Skeletal muscle tissue (tissue), 4 donors: ENCODE measurements around the gene PPP2R2D. TPM values are rescaled to one million over a fixed set of nuclear protein-coding genes. Genes with fewer than 3 reads are reported as not detected.

Source experiments
- H3K27ac ChIP-seq: one replicate; pipeline ENCODE4 v1.7.0; 2013; ENCODE audit warnings: mild to moderate bottlenecking, low read depth, low read length, inconsistent platforms
- H3K27me3 ChIP-seq, 3 donors: one replicate each; pipeline ENCODE4 v1.7.0; 2013; ENCODE audit warnings: low read length in 3 of 3; ENCODE audit not compliant: control insufficient read depth in 3 of 3, insufficient read depth in 3 of 3
- H3K36me3 ChIP-seq, 3 donors: one replicate each; pipeline ENCODE4 v1.7.0; 2013; ENCODE audit warnings: low read length in 3 of 3; ENCODE audit not compliant: control insufficient read depth in 3 of 3, insufficient read depth in 3 of 3
- H3K4me1 ChIP-seq, 3 donors: one replicate each; pipeline ENCODE4 v1.7.0; 2013; ENCODE audit warnings: low read length in 3 of 3, mild to moderate bottlenecking in 3 of 3; ENCODE audit not compliant: control insufficient read depth in 3 of 3, insufficient read depth in 3 of 3
- H3K4me3 ChIP-seq, 3 donors: one replicate each; pipeline ENCODE4 v1.7.0; 2013; ENCODE audit warnings: low read length in 3 of 3
- H3K9ac ChIP-seq, 3 donors: one replicate each; pipeline ENCODE4 v1.7.0; 2013; ENCODE audit warnings: low read length in 3 of 3, mild to moderate bottlenecking in 3 of 3, moderate library complexity in 2 of 3, low read depth in 1 of 3
- H3K9me3 ChIP-seq, 3 donors: one replicate each; pipeline ENCODE4 v1.7.0; 2013; ENCODE audit warnings: low read length in 3 of 3; ENCODE audit not compliant: control insufficient read depth in 3 of 3
- total RNA-seq: library from RNA; depleted of rRNA; stranded (reverse); fragments of >200 nt; gene quantifications from one replicate; pipeline ENCODE4 v1.2.3, GENCODE V29; 2014
- donor health status: Osteomylitis.

The PPP2R2D gene
- total RNA-seq, 1 donor from 2014 or later: 27.1 TPM

- Histone ChIP-seq H3K27me3 (peaks cover 18 to 40% (median 20%) of the 10 kb centered on the region in 3 donors), H3K36me3 (no peaks in the 10 kb centered on the region)
Measured at GRCh38 chr10:131889755-131890154, 11.1 kb upstream of the PPP2R2D start.

GRCh38 chr10:131890276-131891195 is 10.3 kb upstream of the PPP2R2D start:
- no peak overlapping the region for H3K9ac ChIP-seq
- H3K9me3 ChIP-seq: no peaks in the 10 kb centered on the region
- no peaks in the 10 kb centered on the region for H3K36me3 ChIP-seq
- H3K27ac ChIP-seq: no peak overlapping the region
- peaks cover 21 to 42% (median 25%) of the 10 kb centered on the region in 3 donors for H3K27me3 ChIP-seq
- H3K4me3 ChIP-seq: no peak overlapping the region
- H3K4me1 ChIP-seq: peaks cover 3% of the 10 kb centered on the region in 3 donors

More at GRCh38 chr10:131889755-131890154, 11.1 kb upstream of the PPP2R2D start:
- H3K4me3 ChIP-seq: no peak overlapping the region
- H3K9me3 ChIP-seq: no peaks in the 10 kb centered on the region
- H3K9ac ChIP-seq: no peak overlapping the region
- peaks cover 4 to 7% (median 6%) of the 10 kb centered on the region in 3 donors for H3K4me1 ChIP-seq
- H3K27ac ChIP-seq: no peak overlapping the region

- Histone ChIP-seq H3K27me3 (peaks cover 21 to 42% (median 26%) of the 10 kb centered on the region in 3 donors), H3K36me3 (no peaks in the 10 kb centered on the region), H3K4me1 (no peaks in the 10 kb centered on the region), H3K9me3 (no peaks in the 10 kb centered on the region), H3K4me3 (no peak overlapping the region), H3K27ac (no peak overlapping the region), H3K9ac (no peak overlapping the region)
Measured at GRCh38 chr10:131891196-131891928, 9.4 kb upstream of the PPP2R2D start.

GRCh38 chr10:131891929-131892805 is 8.6 kb upstream of the PPP2R2D start:
- Histone ChIP-seq H3K4me1 (no peaks in the 10 kb centered on the region), H3K9me3 (no peaks in the 10 kb centered on the region), H3K27ac (no peak overlapping the region), H3K4me3 (no peak overlapping the region), H3K9ac (no peak overlapping the region), H3K27me3 (peaks cover 21 to 42% (median 26%) of the 10 kb centered on the region in 3 donors), H3K36me3 (no peaks in the 10 kb centered on the region)

- Histone ChIP-seq H3K27me3 (peaks cover 21 to 42% (median 26%) of the 10 kb centered on the region in 3 donors), H3K36me3 (no peaks in the 10 kb centered on the region), H3K4me3 (no peak overlapping the region), H3K9ac (no peak overlapping the region), H3K9me3 (no peaks in the 10 kb centered on the region), H3K4me1 (no peaks in the 10 kb centered on the region), H3K27ac (no peak overlapping the region)
Measured at GRCh38 chr10:131892806-131893675, 7.8 kb upstream of the PPP2R2D start.

- Histone ChIP-seq H3K4me3 (no peak overlapping the region), H3K27me3 (peaks cover 35 to 54% (median 40%) of the 10 kb centered on the region in 3 donors), H3K4me1 (peaks cover 5 to 6% (median 5%) of the 10 kb centered on the region in 3 donors), H3K27ac (no peak overlapping the region), H3K9me3 (no peaks in the 10 kb centered on the region), H3K36me3 (no peaks in the 10 kb centered on the region), H3K9ac (no peak overlapping the region)
Measured at GRCh38 chr10:131895116-131895515, 5.7 kb upstream of the PPP2R2D start.

GRCh38 chr10:131896403-131896802 is 4.4 kb upstream of the PPP2R2D start:
- no peaks in the 10 kb centered on the region for H3K9me3 ChIP-seq
- H3K4me1 ChIP-seq: peaks cover 6 to 9% (median 7%) of the 10 kb centered on the region in 3 donors
- no peak overlapping the region for H3K9ac ChIP-seq
- no peaks in the 10 kb centered on the region for H3K36me3 ChIP-seq
- H3K4me3 ChIP-seq: no peak overlapping the region
- no peak overlapping the region for H3K27ac ChIP-seq
- H3K27me3 ChIP-seq: peaks cover 29 to 41% (median 36%) of the 10 kb centered on the region in 3 donors

- H3K9me3 ChIP-seq: no peaks in the 10 kb centered on the region
- no peak overlapping the region for H3K4me3 ChIP-seq
- H3K4me1 ChIP-seq: peaks cover 13 to 18% (median 16%) of the 10 kb centered on the region in 3 donors
- H3K27me3 ChIP-seq: peaks cover 20 to 31% (median 31%) of the 10 kb centered on the region in 3 donors
- H3K27ac ChIP-seq: no peak overlapping the region
- no peaks in the 10 kb centered on the region for H3K36me3 ChIP-seq
- no peak overlapping the region for H3K9ac ChIP-seq
Measured at GRCh38 chr10:131897297-131897899, 3.4 kb upstream of the PPP2R2D start.
